GM18868 (cell line): ENCODE results near the gene RPTOR.

ENCODE experiments used
- ATAC-seq: cut with Tn5 transposase; IDR thresholded peaks from one replicate; pipeline ENCODE4 v1.9.1; 2021; ENCODE audit warnings: mild to moderate bottlenecking, moderate library complexity; ENCODE audit not compliant: unreplicated experiment

Gene RPTOR

DNA sequence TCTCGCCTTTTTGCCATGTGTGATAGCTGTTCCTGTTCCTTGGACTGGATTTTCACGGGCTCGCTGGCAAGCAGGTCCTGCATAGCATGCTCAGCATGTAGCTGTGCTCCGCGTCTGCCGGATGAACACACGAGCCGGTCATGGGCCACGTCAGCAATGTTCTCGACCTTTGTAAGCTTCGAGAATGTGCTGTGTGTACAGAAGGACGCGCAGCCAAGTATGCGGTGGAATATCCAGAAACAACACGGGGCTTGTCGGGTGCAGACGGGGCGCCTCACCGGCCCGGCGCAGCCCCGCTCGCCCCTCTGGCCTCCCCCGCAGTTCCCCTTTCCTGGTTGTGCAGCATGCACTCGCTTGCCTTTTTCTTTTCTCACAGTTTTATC is 42.2 kb downstream of the RPTOR start:
- no peak for ATAC-seq

DNA sequence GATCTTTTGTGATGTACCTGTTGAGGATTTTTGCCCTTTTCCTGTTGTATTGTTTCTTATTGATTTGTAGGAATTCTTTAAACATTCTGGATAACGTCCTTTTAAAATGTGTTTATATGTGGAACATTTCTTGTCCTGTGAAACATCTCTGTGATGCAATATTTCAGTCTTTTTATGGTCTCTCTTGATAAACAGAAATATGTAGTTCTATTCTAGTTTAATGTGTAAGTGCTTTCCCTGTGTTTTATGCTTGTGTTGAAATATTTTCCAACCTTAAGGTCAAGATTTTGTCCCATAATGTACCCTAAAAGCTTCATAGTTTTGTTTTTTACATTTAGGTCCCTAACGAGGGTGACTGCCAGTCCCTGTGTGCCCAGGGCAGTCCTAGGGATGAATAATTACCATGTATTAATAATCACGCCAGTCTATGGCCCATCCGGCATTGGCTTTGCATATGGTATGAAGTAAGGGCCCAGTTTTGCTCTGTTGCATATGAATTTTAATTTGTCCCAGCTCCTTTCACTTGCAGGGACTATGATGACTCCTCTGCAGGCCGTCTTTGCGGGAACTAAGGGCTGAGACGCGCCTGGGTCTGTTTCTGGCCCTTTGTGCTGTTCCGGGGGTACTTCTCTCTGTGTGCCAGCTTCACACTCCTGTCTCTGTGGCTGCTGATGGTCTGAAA is 44.2 kb downstream of the RPTOR start:
- ATAC-seq = no peak

DNA sequence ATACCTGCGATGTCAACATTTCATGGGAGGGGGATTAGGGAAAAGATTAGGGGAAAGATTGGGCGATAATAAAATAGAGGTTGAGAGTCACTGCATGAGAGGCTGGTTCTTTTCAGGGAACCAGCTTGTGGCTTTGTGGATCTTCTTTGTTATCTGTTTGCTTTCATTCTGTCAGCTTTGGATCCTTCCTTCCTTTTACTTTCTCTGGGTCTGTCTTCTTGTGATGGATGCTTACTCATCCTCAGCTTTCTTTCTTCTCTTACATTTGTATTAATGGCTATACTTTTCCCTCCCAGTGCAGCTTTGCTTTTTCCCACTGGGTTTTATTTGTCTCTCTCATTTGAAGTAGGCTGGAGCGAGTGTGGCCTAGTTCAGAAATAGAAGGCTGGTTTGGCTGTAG is 47.1 kb downstream of the RPTOR start:
- no peak for ATAC-seq

DNA sequence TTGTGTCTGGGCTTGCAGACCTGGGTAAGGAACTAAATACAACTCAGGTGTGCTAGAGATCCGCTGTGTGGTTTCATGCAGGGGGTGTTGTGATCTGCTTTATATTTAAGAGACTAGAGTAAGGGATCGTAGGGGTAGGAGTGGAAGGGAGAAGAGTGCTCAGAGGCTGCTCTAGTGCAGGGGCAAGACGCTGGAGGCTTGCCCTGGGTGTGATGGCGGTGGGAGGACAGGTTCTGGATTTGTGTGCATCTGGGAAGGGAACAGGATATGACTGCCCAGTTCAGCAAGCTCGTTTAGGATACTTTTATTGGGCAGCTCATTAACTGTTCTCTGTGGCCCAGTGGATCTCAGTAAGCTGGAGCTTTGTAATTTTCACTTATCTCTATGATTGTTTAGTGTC is 47.6 kb downstream of the RPTOR start:
- no peak for ATAC-seq

DNA sequence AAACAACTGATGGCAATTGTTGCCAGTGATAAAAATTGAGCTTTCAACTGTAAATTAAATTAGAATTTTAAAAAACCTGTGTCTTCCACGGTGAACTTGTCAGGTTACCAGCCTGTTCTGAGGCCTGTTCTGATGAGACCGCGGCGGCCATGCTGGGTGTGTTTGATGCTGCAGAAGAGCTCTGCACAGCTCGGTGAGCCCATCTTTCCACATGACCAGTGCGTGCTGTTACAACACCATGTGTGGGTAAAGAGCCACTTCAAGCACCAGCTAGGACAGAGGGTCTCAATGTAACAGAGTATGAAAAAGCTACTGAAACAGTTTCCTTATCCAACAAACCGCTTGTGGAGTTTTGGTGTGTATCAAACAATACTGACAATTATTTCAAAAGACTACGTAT is 48.5 kb downstream of the RPTOR start:
- no peak for ATAC-seq

DNA sequence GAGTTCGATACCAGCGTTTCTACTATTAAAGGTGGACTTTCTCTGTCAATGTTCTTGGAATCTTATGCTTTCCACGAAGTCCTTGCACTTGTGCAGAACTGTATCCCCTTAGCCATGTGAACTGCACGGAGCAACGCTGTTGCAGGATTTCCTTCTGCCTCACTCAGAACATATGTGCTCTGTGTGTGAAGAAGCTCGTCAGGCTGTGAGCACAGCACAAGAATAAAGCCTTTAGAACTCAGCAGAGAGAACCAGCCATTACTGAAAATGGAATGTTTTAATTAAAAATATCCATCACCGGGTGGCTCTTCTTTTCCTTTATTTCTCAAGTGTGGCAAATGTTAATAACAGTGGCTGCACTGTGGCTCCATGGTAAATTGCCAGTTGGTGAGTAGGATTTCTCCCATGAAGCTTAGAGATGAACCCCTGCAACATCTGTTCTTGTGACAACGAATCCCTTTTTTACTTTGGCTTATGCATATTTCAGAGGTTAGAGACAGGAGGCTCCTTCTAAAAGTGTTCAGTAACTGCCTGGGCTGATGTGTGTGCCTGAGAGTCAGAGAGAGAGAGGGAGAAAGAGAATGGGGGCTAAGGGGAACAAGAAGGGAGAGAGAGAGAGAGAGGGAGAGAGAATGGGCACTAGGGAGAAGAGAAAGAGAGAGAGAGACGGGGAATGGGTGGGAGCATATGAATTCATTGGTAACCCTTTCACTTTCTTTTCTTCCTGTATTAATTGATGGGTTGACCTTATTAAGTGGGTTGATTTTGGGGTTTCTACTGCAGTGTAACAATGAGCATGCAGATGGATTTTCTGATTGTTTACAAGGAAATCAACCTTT is 50.0 kb downstream of the RPTOR start:
- no peak for ATAC-seq

DNA sequence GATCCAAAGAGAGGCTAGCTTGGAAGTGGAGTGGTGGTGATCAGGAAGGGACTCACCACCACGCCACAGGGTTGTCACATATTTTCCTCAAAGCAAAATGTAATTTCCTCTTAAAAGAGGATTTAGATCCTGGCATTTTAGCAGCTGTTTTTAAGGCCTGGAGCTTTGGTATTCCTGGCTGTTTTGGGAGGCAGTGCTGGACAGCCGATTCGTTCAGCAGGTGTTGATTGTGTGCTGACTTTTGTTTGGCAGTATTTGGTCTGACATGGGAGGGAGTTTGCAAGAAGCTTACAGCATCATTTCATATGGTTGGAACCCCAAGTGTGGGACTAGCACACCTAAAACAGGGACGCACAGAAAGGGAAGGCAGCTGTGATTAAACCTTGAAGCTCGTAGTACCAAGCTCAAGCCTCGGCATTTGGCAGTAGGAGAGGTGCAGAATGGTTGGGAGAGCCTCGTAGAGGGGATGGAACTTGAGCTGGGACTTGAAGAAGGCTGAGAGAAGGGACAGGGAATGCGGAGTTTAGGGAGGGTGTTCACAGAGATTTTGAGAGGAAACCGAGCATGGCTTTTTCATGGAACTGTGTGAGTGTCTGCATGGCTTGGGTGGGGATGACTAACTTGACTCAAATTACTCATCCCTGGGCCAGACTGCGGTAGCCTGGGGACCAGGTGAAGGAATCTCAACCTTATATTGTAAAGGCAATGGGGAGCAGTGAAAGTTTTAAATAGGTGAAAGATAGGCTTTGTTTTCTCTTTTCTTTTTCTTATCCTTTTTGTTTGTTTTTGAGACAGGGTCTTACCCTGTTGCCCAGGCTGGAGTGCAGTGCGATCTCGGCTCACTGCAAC is 52.3 kb downstream of the RPTOR start:
- ATAC-seq = no peak

DNA sequence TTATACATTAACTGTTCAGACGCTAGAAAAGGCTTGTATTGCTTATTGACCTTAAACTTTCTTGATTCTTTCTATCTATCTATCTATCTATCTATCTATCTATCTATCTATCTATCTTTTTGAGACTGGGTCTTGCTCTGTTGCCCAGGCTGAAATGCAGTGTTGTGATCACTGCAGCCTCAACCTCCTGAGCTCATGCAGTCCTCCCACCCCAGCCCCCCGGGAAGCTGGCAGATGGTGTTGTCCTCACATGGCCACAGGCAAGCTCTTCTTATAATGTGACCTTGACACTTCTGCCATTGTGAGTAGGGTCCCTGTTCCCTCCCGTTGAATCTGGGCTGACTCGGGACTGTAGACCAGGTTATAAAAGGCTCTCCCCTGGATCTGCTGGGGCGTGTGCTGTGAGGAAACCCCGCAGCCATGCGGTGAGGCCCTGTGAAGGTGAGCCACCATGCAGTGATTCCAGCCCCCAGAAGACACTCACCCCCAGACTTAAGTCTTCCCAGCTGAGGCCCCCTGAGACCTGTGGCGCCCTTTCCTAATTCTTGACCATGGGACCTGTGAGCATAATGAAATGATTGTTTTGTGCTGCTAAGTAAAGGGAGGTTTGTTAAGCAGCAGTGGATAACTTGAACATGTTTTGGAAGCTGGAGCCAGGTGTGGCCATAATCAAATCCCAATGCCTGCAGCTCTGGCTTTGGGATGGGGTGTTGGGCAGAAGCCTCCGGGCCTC is 54.3 kb downstream of the RPTOR start:
- ATAC-seq = no peak

DNA sequence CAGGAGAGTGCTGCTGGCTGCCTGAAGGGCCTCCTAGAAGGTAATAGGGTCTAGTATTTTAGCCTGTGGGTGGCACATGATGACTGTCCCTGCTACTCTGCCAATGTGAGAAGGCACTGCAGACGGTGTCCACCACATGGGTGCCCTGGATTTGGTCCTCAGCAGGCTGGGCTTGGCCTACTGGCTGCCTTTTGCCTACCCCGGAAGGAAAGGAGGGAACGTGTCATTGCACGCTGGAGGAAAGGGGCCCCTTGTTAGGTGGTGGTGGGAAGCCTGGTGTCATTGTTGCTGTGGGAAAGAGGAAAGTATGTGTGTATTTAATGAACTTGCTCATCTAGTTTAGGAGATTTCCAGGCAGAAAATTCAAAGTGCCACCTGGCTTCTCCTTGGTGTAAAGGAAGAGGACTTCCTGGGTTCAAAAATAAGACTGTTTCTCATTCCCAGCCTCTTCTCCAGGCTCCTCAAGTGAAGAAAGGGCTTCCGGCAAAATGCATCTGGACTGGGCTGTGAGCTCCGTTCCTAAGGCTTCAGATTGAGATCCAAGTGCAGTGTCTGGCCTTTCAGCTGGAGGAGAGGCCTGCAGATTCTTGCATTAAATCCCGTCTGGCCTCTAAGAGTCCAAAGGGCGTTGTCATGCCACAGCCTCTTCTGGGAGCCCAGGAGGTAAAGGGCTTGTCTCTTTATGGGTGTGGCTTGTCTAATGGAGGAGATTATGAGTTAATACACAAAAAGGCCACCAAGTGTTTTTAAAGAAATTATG is 55.1 kb downstream of the RPTOR start:
- ATAC-seq = no peak

DNA sequence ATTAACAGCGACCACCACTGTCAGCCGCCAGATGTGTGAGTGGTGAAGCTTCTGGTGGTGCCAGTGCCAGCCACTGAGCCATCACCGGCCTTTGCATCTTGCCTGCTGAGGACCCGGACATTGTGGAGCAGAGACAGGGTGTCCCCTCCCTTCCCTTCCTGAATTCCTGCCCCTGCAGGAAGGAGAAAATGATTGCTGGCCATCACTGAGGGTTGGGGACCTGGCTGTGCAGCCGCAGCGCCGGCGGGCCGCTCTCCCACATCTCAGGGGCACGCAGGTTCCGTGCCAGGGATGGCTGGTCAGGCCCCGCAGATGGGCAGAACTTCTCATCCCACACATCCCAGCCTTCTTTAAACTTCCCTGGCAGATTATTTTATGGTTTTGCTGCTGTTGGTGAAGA is 56.5 kb downstream of the RPTOR start:
- ATAC-seq = no peak

DNA sequence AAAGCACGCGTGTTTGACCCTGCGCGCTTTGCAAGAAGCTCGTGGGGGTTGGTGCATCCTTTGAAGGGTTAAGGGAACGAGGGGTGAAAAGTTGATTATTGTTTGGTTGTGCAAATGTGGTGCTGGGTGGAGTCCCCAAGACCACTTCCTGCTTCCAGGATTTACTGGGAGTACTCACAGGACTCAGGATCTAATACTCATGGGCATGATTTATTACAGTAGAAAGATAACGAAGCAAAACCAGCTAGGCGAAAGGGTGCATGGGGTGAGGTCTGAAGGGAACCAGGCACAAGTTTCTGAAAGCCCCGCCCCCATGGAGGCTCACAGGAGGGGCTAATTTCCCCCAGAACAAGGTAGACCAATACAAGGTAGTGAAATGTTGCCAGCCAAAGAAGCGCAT is 58.8 kb downstream of the RPTOR start:
- no peak for ATAC-seq

DNA sequence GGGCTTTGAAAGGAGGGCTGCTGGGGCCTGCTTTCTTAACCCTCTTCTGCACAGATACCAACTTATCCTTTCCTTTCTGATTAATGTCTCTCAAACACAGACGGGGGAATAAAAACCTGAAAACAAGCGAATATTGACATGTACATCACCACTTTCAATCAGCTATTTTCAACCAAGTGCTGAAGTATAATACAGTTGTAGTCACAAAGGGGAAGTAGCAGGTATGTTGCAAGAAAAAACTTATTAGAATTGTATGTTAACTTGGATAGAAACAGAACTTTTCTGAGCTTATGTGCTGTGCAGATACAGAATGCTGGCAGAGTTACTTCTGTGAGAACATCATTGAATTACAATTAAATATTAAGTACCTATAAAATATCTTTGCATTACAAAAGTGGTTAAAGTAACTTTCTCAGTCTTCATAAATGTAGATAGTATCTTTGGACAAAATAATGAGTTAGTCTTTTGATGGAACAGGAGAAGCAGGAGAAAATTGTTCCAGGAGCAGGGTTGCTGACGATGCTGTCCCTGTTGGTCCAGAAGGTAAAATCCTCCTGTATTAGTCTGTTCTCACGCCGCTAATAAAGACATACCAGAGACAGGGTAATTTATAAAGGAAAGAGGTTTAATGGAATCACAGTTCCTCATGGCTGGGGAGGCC is 59.5 kb downstream of the RPTOR start:
- ATAC-seq = no peak

DNA sequence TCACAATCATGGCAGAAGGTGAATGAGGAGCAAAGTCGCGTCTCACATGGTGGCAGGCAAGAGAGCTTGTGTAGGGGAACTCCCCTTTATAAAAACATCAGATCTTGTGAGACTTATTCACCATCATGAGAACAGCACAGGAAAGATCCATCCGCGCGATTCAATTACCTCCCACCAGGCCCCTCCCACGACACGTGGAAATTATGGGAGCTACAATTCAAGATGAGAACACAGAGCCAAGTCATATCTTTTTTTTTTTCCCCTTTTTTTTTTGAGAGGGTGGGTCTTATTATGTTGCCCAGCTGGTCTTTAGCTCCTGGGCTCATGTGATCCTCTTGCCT is 60.0 kb downstream of the RPTOR start:
- no peak for ATAC-seq

DNA sequence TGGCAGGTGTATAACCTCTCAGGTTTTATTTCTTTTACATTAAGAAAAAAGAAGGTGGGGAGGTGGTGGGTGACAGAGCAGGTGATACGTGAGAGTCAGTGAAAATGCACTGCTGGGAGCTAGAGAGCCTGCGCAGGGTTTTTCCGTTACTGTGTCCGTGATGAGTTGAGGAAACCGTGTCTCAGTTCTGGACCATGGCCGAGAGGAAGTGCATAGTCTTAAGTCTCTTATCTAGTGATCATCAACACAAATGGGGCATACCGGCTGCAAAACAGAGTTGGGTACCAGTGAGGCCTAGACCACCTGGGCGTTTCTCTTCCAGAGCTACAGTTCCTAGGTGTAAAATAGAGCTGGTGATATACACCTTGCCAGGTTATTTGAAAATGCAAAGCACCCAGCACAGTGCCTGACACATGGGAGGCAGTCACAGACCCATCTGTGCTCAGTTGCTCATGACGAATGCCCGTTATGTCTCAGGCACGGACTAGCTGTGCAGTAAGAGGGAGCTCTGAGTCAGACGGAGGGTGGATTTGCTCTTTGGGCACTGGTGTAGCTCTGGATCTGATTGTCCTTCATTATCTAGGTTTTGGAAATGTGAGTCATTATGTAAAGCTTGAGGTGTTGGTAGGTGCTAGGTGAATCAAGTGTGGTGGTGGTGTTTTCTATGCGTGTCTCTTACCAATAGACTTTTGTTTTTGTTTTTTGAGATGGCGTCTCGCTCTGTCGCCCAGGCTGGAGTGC is 60.9 kb downstream of the RPTOR start:
- peak; percentile 74 for ATAC-seq

DNA sequence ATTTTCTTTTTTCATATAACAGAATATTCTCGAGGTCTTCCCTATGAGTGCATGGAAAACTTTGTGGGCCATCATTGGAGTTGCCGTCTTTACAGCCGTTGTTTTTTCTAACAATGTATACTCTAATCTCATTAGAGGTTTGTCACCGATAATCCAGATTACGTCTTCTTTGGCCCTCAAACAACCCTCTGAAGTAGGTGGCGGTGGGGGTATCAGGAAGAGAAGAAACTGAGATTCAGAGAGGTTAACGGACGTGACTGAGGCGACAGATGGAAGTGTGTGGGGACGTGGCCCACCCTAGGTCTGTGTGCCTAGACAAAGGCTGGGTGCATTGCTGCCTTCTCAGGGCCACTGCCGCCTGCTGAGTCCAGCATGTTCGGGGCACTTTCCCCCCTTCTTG is 63.7 kb downstream of the RPTOR start:
- ATAC-seq = no peak

DNA sequence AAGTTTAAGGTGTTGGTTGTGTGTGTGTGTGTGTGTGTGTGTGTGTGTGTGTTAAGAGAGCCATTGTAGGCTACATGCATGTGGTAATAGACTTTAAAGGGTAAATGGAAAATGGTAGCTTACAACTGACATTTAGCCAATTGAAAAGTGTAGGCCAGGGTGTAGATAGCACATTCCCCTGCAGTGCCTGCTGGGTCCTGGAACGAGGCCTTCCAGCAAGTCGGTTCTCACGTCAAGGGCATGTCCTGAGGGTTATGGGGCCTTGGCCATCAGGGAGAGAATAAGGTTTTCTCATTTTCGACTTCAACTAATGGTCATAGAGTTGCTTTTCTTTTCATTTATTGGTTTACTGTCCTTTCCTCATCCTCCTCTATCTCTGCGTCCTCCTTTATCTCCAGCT is 65.1 kb downstream of the RPTOR start:
- no peak for ATAC-seq

DNA sequence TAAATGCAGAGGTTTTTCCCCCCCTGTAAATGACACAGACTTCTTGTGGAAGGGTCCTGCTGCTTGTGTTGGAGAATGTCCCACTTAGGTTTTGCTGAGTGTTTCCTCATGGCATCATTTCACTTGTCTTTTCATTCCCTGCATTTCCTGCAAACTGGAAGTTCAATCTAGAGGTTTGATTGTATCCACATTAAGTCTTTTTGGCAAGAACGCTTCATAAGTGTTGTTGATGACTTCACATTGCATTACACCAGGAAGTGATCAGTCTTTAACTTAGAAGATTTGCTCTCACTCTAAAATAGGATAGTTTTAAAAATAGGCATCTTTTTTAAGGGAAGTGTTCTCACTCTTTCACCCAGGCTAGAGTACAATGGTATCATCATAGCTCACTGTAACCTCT is 67.2 kb downstream of the RPTOR start:
- no peak for ATAC-seq

DNA sequence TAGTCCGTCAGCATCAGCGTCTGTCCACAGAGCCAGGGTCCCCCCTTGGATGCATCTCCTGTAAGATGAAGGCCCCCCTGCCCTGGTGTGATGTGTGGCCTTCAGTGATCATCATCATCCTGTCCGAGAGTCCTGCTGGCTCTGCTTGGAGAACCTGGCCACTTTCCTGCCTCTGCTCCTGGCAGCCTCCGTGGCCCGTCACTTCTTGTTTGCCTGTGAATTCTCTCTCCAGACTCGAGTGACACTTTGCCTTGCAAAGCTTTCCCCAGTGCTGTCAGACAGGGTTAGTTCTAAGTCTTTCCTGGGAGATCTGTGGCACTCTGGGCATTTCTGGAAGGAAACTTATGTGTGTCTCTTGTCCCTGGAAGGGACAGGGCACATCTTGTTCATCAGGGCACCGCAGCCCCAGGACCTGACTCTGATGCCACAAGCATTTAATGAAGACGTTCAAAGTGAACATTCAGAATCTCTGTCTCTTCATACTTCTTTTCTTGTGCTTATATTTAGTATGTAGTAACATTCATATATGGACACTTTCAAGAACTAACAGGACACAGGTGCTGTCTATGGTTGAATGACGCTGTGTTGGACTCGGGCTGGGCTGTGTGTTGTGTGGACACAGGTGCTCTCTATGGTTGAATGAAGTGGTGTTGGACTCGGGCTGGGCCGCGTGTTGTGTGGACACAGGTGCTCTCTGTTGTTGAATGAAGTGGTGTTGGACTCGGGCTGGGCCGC is 68.5 kb downstream of the RPTOR start:
- ATAC-seq = no peak

DNA sequence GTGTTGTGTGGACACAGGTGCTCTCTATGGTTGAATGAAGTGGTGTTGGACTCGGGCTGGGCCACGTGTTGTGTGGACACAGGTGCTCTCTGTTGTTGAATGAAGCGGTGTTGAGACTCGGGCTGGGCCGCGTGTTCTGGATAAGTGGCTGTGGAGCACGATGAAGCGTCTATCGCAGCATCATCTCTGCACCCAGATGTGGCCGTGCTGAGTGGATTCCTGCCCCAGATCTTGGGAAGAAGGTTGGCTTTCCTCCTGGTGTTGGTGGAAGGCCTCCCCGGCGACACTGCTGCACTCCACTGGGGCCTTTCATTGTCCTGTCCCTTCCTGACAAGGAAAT is 69.1 kb downstream of the RPTOR start:
- ATAC-seq = no peak
